ENCODE measurements around the gene NPAS1. TPM values are rescaled to one million over a fixed set of nuclear protein-coding genes. Genes with fewer than 3 reads are reported as not detected.

Gene NPAS1
- total RNA-seq, 1 experiment from 2014 or later = 2.8 TPM

DNA sequence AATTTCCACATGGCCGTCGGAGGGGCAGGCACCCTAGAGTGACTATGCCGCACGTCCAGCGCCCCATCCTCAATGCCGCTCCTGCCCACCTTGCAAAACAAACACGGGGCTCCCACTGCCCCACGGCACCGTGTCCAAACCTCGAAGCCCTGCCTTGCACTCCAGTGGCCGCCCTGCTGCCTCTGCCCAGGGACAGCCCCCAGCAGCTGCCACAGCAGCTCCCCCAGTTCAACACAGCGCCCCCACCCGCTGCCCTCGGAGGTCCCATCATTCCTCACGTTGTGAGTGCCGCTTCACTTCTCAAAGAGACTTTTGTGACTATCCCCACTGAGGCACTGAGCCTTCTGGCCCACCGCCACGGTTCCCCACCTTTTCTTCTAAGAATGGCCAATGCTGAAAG lies 51.1 kb downstream of the NPAS1 start:
- intact Hi-C loops (cut with micrococcal nuclease; ENCODE audit: unreplicated experiment) = no loop called here
- Histone ChIP-seq H3K36me3 (ENCODE audit: control insufficient read depth, insufficient read depth, low read length) (peaks cover 6% of the 10 kb centered on the region), H3K27me3 (replicated peaks; ENCODE audit: control insufficient read depth, insufficient read depth, low read length) (no peaks in the 10 kb centered on the region), H3K9me3 (no peaks in the 10 kb centered on the region), H3K4me3 (ENCODE audit: low read depth, low read length) (no peak overlapping the region), H3K4me1 (no peaks in the 10 kb centered on the region)
- H3K27ac Mint-ChIP-seq (ENCODE audit: unreplicated experiment) = peak overlapping the region; percentile 62
- TF ChIP-seq, protein P1, sequence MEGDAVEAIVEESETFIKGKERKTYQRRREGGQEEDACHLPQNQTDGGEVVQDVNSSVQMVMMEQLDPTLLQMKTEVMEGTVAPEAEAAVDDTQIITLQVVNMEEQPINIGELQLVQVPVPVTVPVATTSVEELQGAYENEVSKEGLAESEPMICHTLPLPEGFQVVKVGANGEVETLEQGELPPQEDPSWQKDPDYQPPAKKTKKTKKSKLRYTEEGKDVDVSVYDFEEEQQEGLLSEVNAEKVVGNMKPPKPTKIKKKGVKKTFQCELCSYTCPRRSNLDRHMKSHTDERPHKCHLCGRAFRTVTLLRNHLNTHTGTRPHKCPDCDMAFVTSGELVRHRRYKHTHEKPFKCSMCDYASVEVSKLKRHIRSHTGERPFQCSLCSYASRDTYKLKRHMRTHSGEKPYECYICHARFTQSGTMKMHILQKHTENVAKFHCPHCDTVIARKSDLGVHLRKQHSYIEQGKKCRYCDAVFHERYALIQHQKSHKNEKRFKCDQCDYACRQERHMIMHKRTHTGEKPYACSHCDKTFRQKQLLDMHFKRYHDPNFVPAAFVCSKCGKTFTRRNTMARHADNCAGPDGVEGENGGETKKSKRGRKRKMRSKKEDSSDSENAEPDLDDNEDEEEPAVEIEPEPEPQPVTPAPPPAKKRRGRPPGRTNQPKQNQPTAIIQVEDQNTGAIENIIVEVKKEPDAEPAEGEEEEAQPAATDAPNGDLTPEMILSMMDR (IDR thresholded peaks at IDR 0.05; ENCODE audit: insufficient read depth in 1 of 2, low read depth in 1 of 2, low read length in 1 of 2, severe bottlenecking in 1 of 2, unreplicated experiment in 1 of 2) = no peak
- no peak for DNase-seq
- ChIA-PET CTCF (no interaction called here), POLR2A (no interaction called here)
- peaks cover 96% of the 10 kb centered on the region for H3K36me3 Mint-ChIP-seq (ENCODE audit: insufficient read depth, unreplicated experiment)
- H3K27me3 Mint-ChIP-seq (ENCODE audit: insufficient read depth, unreplicated experiment) = no peaks in the 10 kb centered on the region
- no peaks in the 10 kb centered on the region for H3K4me1 Mint-ChIP-seq (ENCODE audit: low read depth, unreplicated experiment)
- H3K4me3 Mint-ChIP-seq (ENCODE audit: unreplicated experiment) = no peak overlapping the region
- BruUV-seq (replicated peaks) = no TSS peak
- no peaks in the 10 kb centered on the region for H3K9me3 Mint-ChIP-seq (ENCODE audit: unreplicated experiment)

DNA sequence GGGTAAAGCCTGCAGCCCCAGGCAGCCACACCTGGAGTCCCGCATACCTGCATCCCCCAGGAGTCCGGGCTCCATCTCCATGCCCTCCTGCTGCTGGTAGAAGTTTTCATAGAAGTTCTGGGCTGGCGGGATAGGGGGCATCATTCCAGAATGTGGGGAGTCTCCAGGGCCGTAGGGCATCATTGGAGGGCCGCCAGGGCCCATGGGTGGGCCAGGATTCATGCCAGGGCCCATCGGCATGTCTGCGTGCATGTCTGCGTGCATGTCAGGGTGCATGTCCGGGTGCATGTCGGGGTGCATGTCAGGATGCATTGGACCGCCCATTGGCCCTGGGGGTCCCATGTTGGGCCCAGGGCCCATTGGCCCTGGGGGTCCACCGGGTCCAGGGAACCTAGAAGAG lies 52.1 kb downstream of the NPAS1 start:
- ChIA-PET POLR2A (no interaction called here), CTCF (no interaction called here)
- peaks cover 96% of the 10 kb centered on the region for H3K36me3 Mint-ChIP-seq (ENCODE audit: insufficient read depth, unreplicated experiment)

DNA sequence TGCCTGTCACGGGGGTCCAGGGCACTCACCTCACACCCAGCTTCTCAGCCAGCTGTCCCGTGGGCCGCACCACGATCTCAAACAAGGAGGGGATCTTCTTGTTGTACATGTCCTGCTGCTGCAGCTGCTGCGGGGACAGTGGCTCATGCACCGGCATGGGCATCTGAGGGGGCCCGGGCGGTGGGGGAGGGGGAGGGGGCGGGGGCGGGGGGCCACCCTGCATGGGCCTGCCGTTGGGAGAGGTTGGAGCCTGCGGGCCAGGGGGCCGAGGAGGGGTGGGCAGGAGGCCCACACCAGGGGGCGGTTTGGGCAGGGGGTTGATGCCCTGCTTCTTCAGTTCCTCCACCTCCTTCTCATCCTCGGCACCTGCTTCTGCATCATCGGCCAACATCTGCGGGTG lies 52.7 kb downstream of the NPAS1 start:
- H3K36me3 ChIP-seq (ENCODE audit: control insufficient read depth, insufficient read depth, low read length) = peaks cover 9% of the 10 kb centered on the region
- no peaks in the 10 kb centered on the region for H3K9me3 Mint-ChIP-seq (ENCODE audit: unreplicated experiment)
- H3K27me3 ChIP-seq (replicated peaks; ENCODE audit: control insufficient read depth, insufficient read depth, low read length) = no peaks in the 10 kb centered on the region
- DNase-seq = no peak
- no TSS peak for BruUV-seq (replicated peaks)
- intact Hi-C loops (cut with micrococcal nuclease; ENCODE audit: unreplicated experiment) = no loop called here
- H3K4me3 Mint-ChIP-seq (ENCODE audit: unreplicated experiment) = no peak overlapping the region
- peaks cover 96% of the 10 kb centered on the region for H3K36me3 Mint-ChIP-seq (ENCODE audit: insufficient read depth, unreplicated experiment)
- no peaks in the 10 kb centered on the region for H3K9me3 ChIP-seq
- CTCF ChIA-PET = no interaction called here
- TF ChIP-seq, protein P1 (IDR thresholded peaks at IDR 0.05; ENCODE audit: insufficient read depth in 1 of 2, low read depth in 1 of 2, low read length in 1 of 2, severe bottlenecking in 1 of 2, unreplicated experiment in 1 of 2) = no peak
- H3K4me3 ChIP-seq (ENCODE audit: low read depth, low read length) = no peak overlapping the region
- H3K27me3 Mint-ChIP-seq (ENCODE audit: insufficient read depth, unreplicated experiment) = no peaks in the 10 kb centered on the region
- POLR2A ChIA-PET = no interaction called here
- H3K4me1 ChIP-seq = no peaks in the 10 kb centered on the region
- H3K27ac Mint-ChIP-seq (ENCODE audit: unreplicated experiment) = no peak overlapping the region
- H3K4me1 Mint-ChIP-seq (ENCODE audit: low read depth, unreplicated experiment) = no peaks in the 10 kb centered on the region

More for the DNA sequence above, 52.1 kb downstream of the NPAS1 start:
- H3K9me3 Mint-ChIP-seq (ENCODE audit: unreplicated experiment) = no peaks in the 10 kb centered on the region
- DNase-seq = no peak
- H3K4me1 Mint-ChIP-seq (ENCODE audit: low read depth, unreplicated experiment) = no peaks in the 10 kb centered on the region
- no peaks in the 10 kb centered on the region for H3K9me3 ChIP-seq
- H3K4me3 Mint-ChIP-seq (ENCODE audit: unreplicated experiment) = no peak overlapping the region
- H3K27me3 Mint-ChIP-seq (ENCODE audit: insufficient read depth, unreplicated experiment) = no peaks in the 10 kb centered on the region
- intact Hi-C loops (cut with micrococcal nuclease; ENCODE audit: unreplicated experiment) = no loop called here
- H3K4me3 ChIP-seq (ENCODE audit: low read depth, low read length) = no peak overlapping the region
- no peaks in the 10 kb centered on the region for H3K27me3 ChIP-seq (replicated peaks; ENCODE audit: control insufficient read depth, insufficient read depth, low read length)
- H3K36me3 ChIP-seq (ENCODE audit: control insufficient read depth, insufficient read depth, low read length) = peaks cover 9% of the 10 kb centered on the region
- H3K4me1 ChIP-seq = no peaks in the 10 kb centered on the region
- TF ChIP-seq, protein P1 (IDR thresholded peaks at IDR 0.05; ENCODE audit: insufficient read depth in 1 of 2, low read depth in 1 of 2, low read length in 1 of 2, severe bottlenecking in 1 of 2, unreplicated experiment in 1 of 2) = no peak
- BruUV-seq (replicated peaks) = no TSS peak
- H3K27ac Mint-ChIP-seq (ENCODE audit: unreplicated experiment) = no peak overlapping the region
